Activated T-helper 2 cell treated with anti-CD3 and anti-CD28 coated beads, Interferon-gamma antibody, Interleukin-2, Interleukin-4, amounts not matched to agents 10 μg/mL and 5 μg/mL and 100 μg/mL, durations not matched to agents 14 hours and 24 hours and 36 hours (primary cell): ENCODE data around the gene SIDT1. TPM values are rescaled to one million over a fixed set of nuclear protein-coding genes. Genes with fewer than 3 reads are reported as not detected.

Source experiments
- DNase-seq: peaks from one replicate; pipeline ENCODE4 v3.0.0; 2021; ENCODE audit warnings: low spot score
- H3K27ac Mint-ChIP-seq: one replicate; pipeline ENCODE4 v1.8.0; 2021; ENCODE audit warnings: mixed read lengths
- H3K27me3 Mint-ChIP-seq: one replicate; pipeline ENCODE4 v1.8.0; 2021; ENCODE audit warnings: low read depth, mixed read lengths
- H3K36me3 Mint-ChIP-seq: one replicate; pipeline ENCODE4 v1.8.0; 2021; ENCODE audit warnings: low read depth, mixed read lengths
- H3K4me1 Mint-ChIP-seq: one replicate; pipeline ENCODE4 v1.8.0; 2021; ENCODE audit warnings: low read depth, mixed read lengths
- H3K4me3 Mint-ChIP-seq: one replicate; pipeline ENCODE4 v1.8.0; 2021; ENCODE audit warnings: low read depth, mild to moderate bottlenecking, moderate library complexity, mixed read lengths
- H3K9me3 Mint-ChIP-seq: one replicate; pipeline ENCODE4 v1.8.0; 2021; ENCODE audit warnings: mixed read lengths
- intact Hi-C: fragments of 100-400 bp; cut with micrococcal nuclease; formaldehyde crosslinking; loops from one replicate; pipeline ENCODE4 v1.15.1; 2023
- total RNA-seq: library from RNA; stranded (reverse); gene quantifications from 2 replicates; pipeline ENCODE4 v1.2.3, GENCODE V29; 2022

The SIDT1 gene
- total RNA-seq, 1 donor from 2014 or later = 10.2 TPM

- H3K9me3 Mint-ChIP-seq = no peaks in the 10 kb centered on the region
- H3K4me3 Mint-ChIP-seq = no peak overlapping the region
These were observed 127.6 kb downstream of the SIDT1 start for GRCh38 chr3:113659996-113660395.

GRCh38 chr3:113660458-113660857 lies 128.1 kb downstream of the SIDT1 start:
- Mint-ChIP-seq H3K9me3 (no peaks in the 10 kb centered on the region), H3K27me3 (no peaks in the 10 kb centered on the region), H3K36me3 (peaks cover 39% of the 10 kb centered on the region), H3K27ac (no peak overlapping the region), H3K4me3 (no peak overlapping the region), H3K4me1 (peaks cover 4% of the 10 kb centered on the region)
- no peak for DNase-seq
- intact Hi-C loops = no loop called here

More at GRCh38 chr3:113659996-113660395, 127.6 kb downstream of the SIDT1 start:
- DNase-seq = no peak
- Mint-ChIP-seq H3K4me1 (peaks cover 3% of the 10 kb centered on the region), H3K27ac (no peak overlapping the region), H3K27me3 (no peaks in the 10 kb centered on the region), H3K36me3 (peaks cover 38% of the 10 kb centered on the region)
- intact Hi-C loops = no loop called here

- Mint-ChIP-seq H3K27ac (no peak overlapping the region), H3K36me3 (peaks cover 37% of the 10 kb centered on the region), H3K4me1 (peaks cover 4% of the 10 kb centered on the region), H3K27me3 (no peaks in the 10 kb centered on the region), H3K4me3 (no peak overlapping the region), H3K9me3 (no peaks in the 10 kb centered on the region)
- no peak for DNase-seq
- intact Hi-C loops = no loop called here
These were observed 128.5 kb downstream of the SIDT1 start for GRCh38 chr3:113660896-113661295.

- H3K36me3 Mint-ChIP-seq = peaks cover 29% of the 10 kb centered on the region
- H3K4me1 Mint-ChIP-seq = peaks cover 9% of the 10 kb centered on the region
- no peaks in the 10 kb centered on the region for H3K27me3 Mint-ChIP-seq
- no peak overlapping the region for H3K4me3 Mint-ChIP-seq
- no peak for DNase-seq
- intact Hi-C loops = no loop called here
- no peak overlapping the region for H3K27ac Mint-ChIP-seq
- H3K9me3 Mint-ChIP-seq = no peaks in the 10 kb centered on the region
These were observed 130.5 kb downstream of the SIDT1 start for GRCh38 chr3:113662824-113663223.

GRCh38 chr3:113663324-113663750 lies 131.0 kb downstream of the SIDT1 start:
- no peaks in the 10 kb centered on the region for H3K9me3 Mint-ChIP-seq
- no peak overlapping the region for H3K4me3 Mint-ChIP-seq
- peaks cover 10% of the 10 kb centered on the region for H3K4me1 Mint-ChIP-seq
- no peaks in the 10 kb centered on the region for H3K27me3 Mint-ChIP-seq
- peaks cover 27% of the 10 kb centered on the region for H3K36me3 Mint-ChIP-seq
- H3K27ac Mint-ChIP-seq = no peak overlapping the region
- no peak for DNase-seq
- intact Hi-C loops = no loop called here

GRCh38 chr3:113663761-113664160 lies 131.4 kb downstream of the SIDT1 start:
- intact Hi-C loops = no loop called here
- no peaks in the 10 kb centered on the region for H3K9me3 Mint-ChIP-seq
- no peak overlapping the region for H3K27ac Mint-ChIP-seq
- H3K27me3 Mint-ChIP-seq = no peaks in the 10 kb centered on the region
- peaks cover 10% of the 10 kb centered on the region for H3K4me1 Mint-ChIP-seq
- DNase-seq = no peak
- H3K36me3 Mint-ChIP-seq = peaks cover 31% of the 10 kb centered on the region
- no peak overlapping the region for H3K4me3 Mint-ChIP-seq

GRCh38 chr3:113664523-113665094 lies 132.3 kb downstream of the SIDT1 start:
- intact Hi-C loops = no loop called here
- H3K27ac Mint-ChIP-seq = no peak overlapping the region
- H3K9me3 Mint-ChIP-seq = no peaks in the 10 kb centered on the region
- H3K27me3 Mint-ChIP-seq = no peaks in the 10 kb centered on the region
- H3K4me1 Mint-ChIP-seq = peaks cover 10% of the 10 kb centered on the region
- no peak overlapping the region for H3K4me3 Mint-ChIP-seq
- DNase-seq = no peak
- H3K36me3 Mint-ChIP-seq = peaks cover 27% of the 10 kb centered on the region

GRCh38 chr3:113668015-113668414 lies 135.7 kb downstream of the SIDT1 start:
- Mint-ChIP-seq H3K36me3 (peaks cover 13% of the 10 kb centered on the region), H3K4me3 (no peak overlapping the region), H3K27ac (no peak overlapping the region), H3K27me3 (no peaks in the 10 kb centered on the region), H3K4me1 (peaks cover 10% of the 10 kb centered on the region), H3K9me3 (no peaks in the 10 kb centered on the region)
- no peak for DNase-seq
- intact Hi-C loops = no loop called here

GRCh38 chr3:113673593-113673992 lies 141.2 kb downstream of the SIDT1 start:
- Mint-ChIP-seq H3K27ac (no peak overlapping the region), H3K4me3 (no peak overlapping the region), H3K27me3 (no peaks in the 10 kb centered on the region), H3K36me3 (peaks cover 23% of the 10 kb centered on the region), H3K9me3 (no peaks in the 10 kb centered on the region), H3K4me1 (no peaks in the 10 kb centered on the region)
- no peak for DNase-seq
- intact Hi-C loops = no loop called here

- H3K4me1 Mint-ChIP-seq = no peaks in the 10 kb centered on the region
- intact Hi-C loops = no loop called here
- H3K27me3 Mint-ChIP-seq = no peaks in the 10 kb centered on the region
- no peak overlapping the region for H3K27ac Mint-ChIP-seq
- no peaks in the 10 kb centered on the region for H3K9me3 Mint-ChIP-seq
- peaks cover 21% of the 10 kb centered on the region for H3K36me3 Mint-ChIP-seq
- H3K4me3 Mint-ChIP-seq = no peak overlapping the region
- no peak for DNase-seq
These were observed 143.9 kb downstream of the SIDT1 start for GRCh38 chr3:113676261-113676660.

GRCh38 chr3:113677737-113678136 lies 145.4 kb downstream of the SIDT1 start:
- intact Hi-C loops = no loop called here
- DNase-seq = no peak
- Mint-ChIP-seq H3K27me3 (no peaks in the 10 kb centered on the region), H3K36me3 (peaks cover 24% of the 10 kb centered on the region), H3K4me3 (no peak overlapping the region), H3K27ac (no peak overlapping the region), H3K4me1 (no peaks in the 10 kb centered on the region), H3K9me3 (peaks cover 3% of the 10 kb centered on the region)

GRCh38 chr3:113678773-113679172 lies 146.4 kb downstream of the SIDT1 start:
- Mint-ChIP-seq H3K27ac (no peak overlapping the region), H3K27me3 (no peaks in the 10 kb centered on the region), H3K4me3 (no peak overlapping the region), H3K9me3 (peaks cover 8% of the 10 kb centered on the region), H3K4me1 (no peaks in the 10 kb centered on the region), H3K36me3 (peaks cover 23% of the 10 kb centered on the region)
- intact Hi-C loops = no loop called here
- DNase-seq = no peak
